Left ventricle myocardium superior (tissue), 1 donor: ENCODE data around the gene PNISR. TPM values are rescaled to one million over a fixed set of nuclear protein-coding genes. Genes with fewer than 3 reads are reported as not detected.

Experiments used
- ATAC-seq: fragments of 200-7000 bp; cut with Tn5 transposase; one replicate; pipeline ENCODE4 v1.9.1; 2020; ENCODE audit warnings: mild to moderate bottlenecking, moderate library complexity
- DNase-seq: peaks from one replicate; pipeline ENCODE4 v3.0.0-alpha.2; 2020
- intact Hi-C: fragments of 100-400 bp; cut with micrococcal nuclease; formaldehyde crosslinking; loops from one replicate; pipeline ENCODE4 v1.11.0; 2022
- total RNA-seq: library from RNA; stranded (reverse); fragmentation: NEBNext Ultra II Directional; extraction: Animal tissue kit (Norgen Biotek cat#: 25700); gene quantifications from one replicate; pipeline ENCODE4 v1.2.1, GENCODE V29; 2021
- donor health status: DM: no; HTN: yes; CAD: no; lungs with severe emphysema.

Gene PNISR
- total RNA-seq, 1 donor from 2014 or later: 54.6 TPM

- DNase-seq: no peak
- intact Hi-C loops: no loop called here
- no peak for ATAC-seq
Observed at GRCh38 chr6:99348288-99349170, 76.6 kb downstream of the PNISR start.

Other genes starting within 250 kb of the PNISR start
- not detected for gene FAXC, start 75.6 kb downstream of the PNISR start, total RNA-seq
- gene COQ3, start 31.1 kb downstream of the PNISR start, total RNA-seq: 33.8 TPM
- 12.3 TPM for gene USP45, start 90.1 kb upstream of the PNISR start, total RNA-seq
- gene CCNC, start 143.4 kb upstream of the PNISR start, total RNA-seq: 16.9 TPM
- gene PRDM13, start 181.5 kb upstream of the PNISR start, total RNA-seq: not detected